CD4-positive, alpha-beta memory T cell (primary cell): ENCODE results near the gene OR2AG2. TPM values are rescaled to one million over a fixed set of nuclear protein-coding genes. Genes with fewer than 3 reads are reported as not detected.

Experiments
- CTCF ChIA-PET: fragments of 350-600 bp; sonication (Branson Sonifier 250); formaldehyde crosslinking; loops from one replicate; lab custom pipeline; 2021; ENCODE audit warnings: inconsistent platforms; ENCODE audit not compliant: partially characterized antibody; lab: Charles Lee
- POLR2A ChIA-PET: fragments of 350-600 bp; sonication (Branson Sonifier 250); formaldehyde crosslinking; loops from one replicate; lab custom pipeline; 2021; ENCODE audit not compliant: partially characterized antibody; lab: Charles Lee
- DNase-seq, 5 donors: peaks; one replicate each; pipeline versions ENCODE4 v3.0.0 to v3.0.0-alpha.2; 2020 to 2022; ENCODE audit warnings: mixed read lengths in 1 of 5
- H3K27ac ChIP-seq: one replicate; pipeline ENCODE4 v1.7.0; 2013; ENCODE audit warnings: low read depth, low read length
- H3K27me3 ChIP-seq: 2 replicates; pipeline ENCODE4 v1.7.0; 2013; ENCODE audit warnings: mild to moderate bottlenecking, low read length, moderate library complexity; ENCODE audit not compliant: insufficient read depth
- H3K36me3 ChIP-seq: 2 replicates; pipeline ENCODE4 v1.7.0; 2013; ENCODE audit warnings: mild to moderate bottlenecking, low read length, moderate library complexity; ENCODE audit not compliant: insufficient read depth
- H3K4me1 ChIP-seq: 2 replicates; pipeline ENCODE4 v1.7.0; 2013; ENCODE audit warnings: mild to moderate bottlenecking, low read length, moderate library complexity; ENCODE audit not compliant: insufficient read depth
- H3K4me3 ChIP-seq, 2 donors: one replicate each; pipeline ENCODE4 v1.7.0; 2013; ENCODE audit warnings: low read length in 2 of 2, mild to moderate bottlenecking in 1 of 2
- H3K9me3 ChIP-seq, 2 donors: one replicate each; pipeline ENCODE4 v1.7.0; 2013; ENCODE audit warnings: low read length in 2 of 2, control low read depth in 1 of 2; ENCODE audit not compliant: control insufficient read depth in 1 of 2
- H3K27ac Mint-ChIP-seq, 7 donors: one replicate each; pipeline ENCODE4 v1.8.0; 2020 to 2021; ENCODE audit warnings: mixed read lengths in 7 of 7, mild to moderate bottlenecking in 6 of 7, inconsistent platforms in 3 of 7, moderate library complexity in 3 of 7
- H3K27me3 Mint-ChIP-seq, 2 donors: one replicate each; pipeline ENCODE4 v1.8.0; 2020 to 2021; ENCODE audit warnings: mixed read lengths in 2 of 2
- H3K36me3 Mint-ChIP-seq, 2 donors: one replicate each; pipeline ENCODE4 v1.8.0; 2020 to 2021; ENCODE audit warnings: mixed read lengths in 2 of 2, inconsistent platforms in 1 of 2, mild to moderate bottlenecking in 1 of 2
- H3K4me1 Mint-ChIP-seq, 4 donors: one replicate each; pipeline ENCODE4 v1.8.0; 2020 to 2021; ENCODE audit warnings: mixed read lengths in 4 of 4, mild to moderate bottlenecking in 1 of 4
- H3K4me3 Mint-ChIP-seq, 8 donors: one replicate each; pipeline ENCODE4 v1.8.0; 2020 to 2021; ENCODE audit warnings: mixed read lengths in 8 of 8, mild to moderate bottlenecking in 7 of 8, moderate library complexity in 6 of 8, inconsistent platforms in 3 of 8
- H3K9me3 Mint-ChIP-seq, 8 donors: one replicate each; pipeline ENCODE4 v1.8.0; 2020 to 2021; ENCODE audit warnings: mixed read lengths in 8 of 8, mild to moderate bottlenecking in 5 of 8, inconsistent platforms in 3 of 8, moderate library complexity in 1 of 8
- intact Hi-C: fragments of 100-400 bp; cut with micrococcal nuclease; formaldehyde crosslinking; loops from one replicate; pipeline ENCODE4 v1.15.1; 2023
- polyA plus RNA-seq, 2 donors: library from polyadenylated mRNA; unstranded; fragments of 300-500 nt; fragmentation: Illumina TruSeq; gene quantifications; one replicate each; pipeline ENCODE4 v1.2.3, GENCODE V29; 2021
- total RNA-seq, 2 experiments: library from RNA; stranded (reverse); gene quantifications; one replicate each; pipeline ENCODE4 v1.2.3, GENCODE V29; 2021

Gene OR2AG2
- total and polyA plus RNA-seq, 4 experiments from 2014 or later: not detected

DNA sequence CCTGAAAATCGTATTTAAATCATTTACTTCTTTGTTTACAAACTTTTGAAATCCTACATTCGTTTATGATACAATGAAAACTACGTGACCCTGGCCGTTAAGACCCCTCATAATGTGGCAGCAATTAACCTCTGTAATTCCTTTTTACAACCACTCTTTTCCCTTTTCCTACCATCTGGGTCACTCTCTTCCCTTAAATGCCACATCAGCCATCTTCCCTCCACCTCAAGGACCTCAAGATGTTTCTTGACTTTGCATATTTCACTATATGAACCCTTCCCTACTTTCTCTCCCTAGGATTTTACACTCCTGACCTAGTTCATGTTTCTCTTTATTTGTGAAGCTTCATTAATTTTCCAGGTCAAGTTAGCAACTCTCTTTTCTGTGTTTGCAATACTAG, 26.8 kb downstream of the OR2AG2 start:
- no peaks in the 10 kb centered on the region for H3K27me3 Mint-ChIP-seq
- Histone ChIP-seq H3K4me3 (peak overlapping the region; percentile 60 to 75), H3K9me3 (no peaks in the 10 kb centered on the region), H3K27me3 (no peaks in the 10 kb centered on the region), H3K36me3 (peaks cover under 1% of the 10 kb centered on the region), H3K4me1 (peaks cover 60% of the 10 kb centered on the region), H3K27ac (peak overlapping the region; percentile 79)
- H3K27ac Mint-ChIP-seq: no peak overlapping the region
- peaks cover 18 to 25% of the 10 kb centered on the region in 2 donors for H3K36me3 Mint-ChIP-seq
- no peak for DNase-seq
- intact Hi-C loops: no loop called here
- H3K9me3 Mint-ChIP-seq: no peaks in the 10 kb centered on the region
- ChIA-PET POLR2A (interaction anchor here (0.9 to 5.0 kb wide), 11 partner anchors 9 to 342 kb away, joined by 3 to 82 read pairs (median 12); partner anchors contain the start of genes ARFIP2, MRPL17, TAF10 and TIMM10B), CTCF (interaction anchor here (0.8 to 18.3 kb wide), 11 partner anchors 4 to 240 kb away, joined by 3 to 730 read pairs (median 5); partner anchors contain the start of gene TPP1)
- H3K4me1 Mint-ChIP-seq: peaks cover 35 to 44% (median 39%) of the 10 kb centered on the region in 4 donors
- no peak overlapping the region for H3K4me3 Mint-ChIP-seq

- Histone ChIP-seq H3K27me3 (no peaks in the 10 kb centered on the region), H3K36me3 (peaks cover 3% of the 10 kb centered on the region), H3K4me3 (peak overlapping the region; percentile 22 to 60), H3K27ac (peak overlapping the region; percentile 79), H3K4me1 (peaks cover 63% of the 10 kb centered on the region), H3K9me3 (no peaks in the 10 kb centered on the region)
- Mint-ChIP-seq H3K36me3 (peaks cover 34 to 36% of the 10 kb centered on the region in 2 donors), H3K27ac (peak overlapping the region in 4 of 7 donors; percentile 92 to 96 (median 94)), H3K4me3 (no peak overlapping the region), H3K27me3 (no peaks in the 10 kb centered on the region), H3K4me1 (peaks cover 44 to 54% (median 50%) of the 10 kb centered on the region in 4 donors), H3K9me3 (no peaks in the 10 kb centered on the region)
- POLR2A ChIA-PET: interaction anchor here (0.8 to 2.5 kb wide), 3 partner anchors 10 to 20 kb away, joined by 3 to 9 read pairs (median 5); no protein-coding TSS in a partner anchor
- intact Hi-C loops: loop anchor here (2.0 kb wide), 1 partner anchor 15 kb away; no protein-coding TSS in a partner anchor
- DNase-seq: no peak
- CTCF ChIA-PET: interaction anchor here (1.1 to 18.3 kb wide), 3 partner anchors 11 to 40 kb away, joined by 3 to 730 read pairs (median 5); no protein-coding TSS in a partner anchor
Observed at GRCh38 chr11:6742260-6742659, 29.5 kb downstream of the OR2AG2 start.

GRCh38 chr11:6738590-6738989, 33.2 kb downstream of the OR2AG2 start:
- peak overlapping the region in 7 of 8 donors; percentile 23 to 77 (median 47) for H3K4me3 Mint-ChIP-seq
- DNase-seq: no peak
- peaks cover 72 to 90% (median 82%) of the 10 kb centered on the region in 4 donors for H3K4me1 Mint-ChIP-seq
- no peaks in the 10 kb centered on the region for H3K9me3 Mint-ChIP-seq
- no peak overlapping the region for H3K4me3 ChIP-seq
- no peaks in the 10 kb centered on the region for H3K27me3 Mint-ChIP-seq
- H3K9me3 ChIP-seq: no peaks in the 10 kb centered on the region
- ChIA-PET POLR2A (interaction anchor here (0.6 to 5.8 kb wide), 6 partner anchors 8 to 121 kb away, joined by 3 to 82 read pairs (median 6); no protein-coding TSS in a partner anchor), CTCF (interaction anchor here (0.7 to 18.3 kb wide), 14 partner anchors 10 to 233 kb away, joined by 3 to 730 read pairs (median 14); partner anchors contain the start of genes ILK and MRPL17)
- H3K36me3 ChIP-seq: peaks cover 3% of the 10 kb centered on the region
- H3K4me1 ChIP-seq: peaks cover 82% of the 10 kb centered on the region
- H3K27ac Mint-ChIP-seq: peak overlapping the region; percentile 60 to 89 (median 75)
- H3K36me3 Mint-ChIP-seq: peaks cover 40 to 64% of the 10 kb centered on the region in 2 donors
- peak overlapping the region; percentile 38 for H3K27ac ChIP-seq
- no peaks in the 10 kb centered on the region for H3K27me3 ChIP-seq
- intact Hi-C loops: loop anchor here (1.0 to 10.0 kb wide), 4 partner anchors 8 to 504 kb away; partner anchors contain the start of genes CNGA4 and FHIP1B

- intact Hi-C loops: loop anchor here (1.0 to 10.0 kb wide), 4 partner anchors 8 to 503 kb away; partner anchors contain the start of genes CNGA4 and FHIP1B
- H3K4me3 Mint-ChIP-seq: peak overlapping the region; percentile 23 to 77 (median 38)
- POLR2A ChIA-PET: interaction anchor here (0.6 to 5.8 kb wide), 10 partner anchors 8 to 184 kb away, joined by 3 to 82 read pairs (median 4); no protein-coding TSS in a partner anchor
- peak overlapping the region; percentile 60 to 89 (median 75) for H3K27ac Mint-ChIP-seq
- no peak overlapping the region for H3K4me3 ChIP-seq
- DNase-seq: peak; percentile 73 to 82 (median 75)
- CTCF ChIA-PET: interaction anchor here (0.7 to 18.3 kb wide), 23 partner anchors 9 to 336 kb away, joined by 3 to 730 read pairs (median 7); partner anchors contain the start of genes ILK and MRPL17
- peaks cover 3% of the 10 kb centered on the region for H3K36me3 ChIP-seq
- H3K27ac ChIP-seq: peak overlapping the region; percentile 38
- H3K36me3 Mint-ChIP-seq: peaks cover 41 to 69% of the 10 kb centered on the region in 2 donors
- H3K27me3 Mint-ChIP-seq: no peaks in the 10 kb centered on the region
- H3K9me3 ChIP-seq: no peaks in the 10 kb centered on the region
- peaks cover 88% of the 10 kb centered on the region for H3K4me1 ChIP-seq
- H3K27me3 ChIP-seq: no peaks in the 10 kb centered on the region
- H3K4me1 Mint-ChIP-seq: peaks cover 75 to 91% (median 83%) of the 10 kb centered on the region in 4 donors
- H3K9me3 Mint-ChIP-seq: no peaks in the 10 kb centered on the region
Observed at GRCh38 chr11:6737872-6738466, 33.8 kb downstream of the OR2AG2 start.

DNA sequence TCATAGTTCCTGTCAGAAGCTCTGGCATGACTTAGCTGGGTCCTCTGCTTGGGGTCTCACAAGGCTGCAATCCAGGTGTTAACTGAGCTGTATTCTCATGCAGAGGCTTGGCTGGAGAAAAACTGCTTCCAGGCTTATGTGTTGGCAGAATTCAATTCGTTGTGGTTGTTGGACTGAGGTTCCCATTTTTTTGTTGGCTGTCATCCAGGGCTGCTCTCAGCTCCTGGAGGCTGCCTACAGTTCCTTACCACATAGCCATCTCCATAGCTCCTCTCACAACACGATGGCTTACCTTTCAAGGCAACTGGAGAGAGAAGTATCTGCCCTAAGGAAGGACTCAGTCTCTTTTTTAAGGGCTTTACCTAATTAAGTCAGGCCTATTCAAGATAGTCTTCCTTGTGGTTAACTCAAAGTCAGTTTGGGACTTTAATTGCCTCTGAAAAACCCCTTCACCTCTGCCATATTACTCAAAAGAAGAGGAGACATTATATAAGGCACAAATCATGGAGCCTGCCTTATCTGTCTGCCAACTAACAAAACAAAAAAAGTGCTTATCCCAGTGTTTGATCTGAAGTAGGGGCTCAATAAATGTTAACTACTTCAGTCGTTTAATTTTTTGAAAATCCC, 35.2 kb downstream of the OR2AG2 start:
- CTCF ChIA-PET: interaction anchor here (0.7 to 18.3 kb wide), 14 partner anchors 8 to 206 kb away, joined by 3 to 730 read pairs (median 14); partner anchors contain the start of gene MRPL17
- no peak for DNase-seq

DNA sequence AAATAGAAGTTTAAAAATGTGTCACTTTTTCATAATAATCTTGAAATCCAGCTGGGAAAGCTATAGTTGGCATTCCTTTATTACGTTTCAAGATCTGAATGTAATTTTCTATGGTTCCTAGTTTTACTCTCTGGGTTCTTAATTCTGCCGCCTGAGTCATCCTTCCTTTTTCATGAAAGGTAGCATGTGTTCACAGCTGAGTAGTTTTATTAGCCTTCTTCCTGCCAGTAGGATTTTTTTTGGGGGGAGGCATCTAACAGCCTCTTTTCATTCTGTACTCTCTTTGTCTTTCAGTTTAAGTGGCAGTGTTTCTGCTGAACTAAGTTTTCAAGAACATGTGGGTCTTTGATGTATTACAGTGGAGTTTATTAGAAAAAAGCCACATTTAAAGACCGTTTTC, 36.5 kb downstream of the OR2AG2 start:
- Histone ChIP-seq H3K4me1 (peaks cover 79% of the 10 kb centered on the region), H3K9me3 (no peaks in the 10 kb centered on the region), H3K27me3 (no peaks in the 10 kb centered on the region), H3K27ac (peak overlapping the region; percentile 48), H3K4me3 (no peak overlapping the region), H3K36me3 (peaks cover 3% of the 10 kb centered on the region)
- H3K4me3 Mint-ChIP-seq: peak overlapping the region; percentile 1 to 77 (median 64)
- CTCF ChIA-PET: interaction anchor here (0.6 to 18.3 kb wide), 5 partner anchors 14 to 360 kb away, joined by 3 to 730 read pairs (median 16); partner anchors contain the start of gene MRPL17
- peaks cover 66 to 91% (median 76%) of the 10 kb centered on the region in 4 donors for H3K4me1 Mint-ChIP-seq
- H3K9me3 Mint-ChIP-seq: peaks cover 0 to 2% (median 0%) of the 10 kb centered on the region in 8 donors
- intact Hi-C loops: loop anchor here (10.0 kb wide), 1 partner anchor 501 kb away; the partner anchor contains the start of genes CNGA4 and FHIP1B
- H3K36me3 Mint-ChIP-seq: peaks cover 29 to 60% of the 10 kb centered on the region in 2 donors
- peak in 1 of 5 donors; percentile 22 for DNase-seq
- H3K27ac Mint-ChIP-seq: peak overlapping the region; percentile 74 to 88 (median 78)
- POLR2A ChIA-PET: interaction anchor here (0.9 to 5.8 kb wide), 5 partner anchors 9 to 52 kb away, joined by 3 to 82 read pairs (median 3); partner anchors contain the start of gene MRPL17
- no peaks in the 10 kb centered on the region for H3K27me3 Mint-ChIP-seq

More for the DNA sequence above, 35.2 kb downstream of the OR2AG2 start:
- peaks cover 3% of the 10 kb centered on the region for H3K36me3 ChIP-seq
- intact Hi-C loops: loop anchor here (10.0 kb wide), 1 partner anchor 502 kb away; the partner anchor contains the start of genes CNGA4 and FHIP1B
- no peak overlapping the region for H3K4me3 ChIP-seq
- POLR2A ChIA-PET: interaction anchor here (0.7 to 5.8 kb wide), 7 partner anchors 9 to 22 kb away, joined by 3 to 82 read pairs (median 3); no protein-coding TSS in a partner anchor
- Mint-ChIP-seq H3K9me3 (no peaks in the 10 kb centered on the region), H3K4me1 (peaks cover 68 to 90% (median 79%) of the 10 kb centered on the region in 4 donors), H3K4me3 (peak overlapping the region in 6 of 8 donors; percentile 25 to 77 (median 47)), H3K27ac (peak overlapping the region; percentile 60 to 91 (median 75)), H3K27me3 (no peaks in the 10 kb centered on the region), H3K36me3 (peaks cover 32 to 62% of the 10 kb centered on the region in 2 donors)
- H3K4me1 ChIP-seq: peaks cover 88% of the 10 kb centered on the region
- H3K27me3 ChIP-seq: no peaks in the 10 kb centered on the region
- no peaks in the 10 kb centered on the region for H3K9me3 ChIP-seq
- peak overlapping the region; percentile 35 for H3K27ac ChIP-seq
